ENCODE results near the gene GUCY1A1. TPM values are rescaled to one million over a fixed set of nuclear protein-coding genes. Genes with fewer than 3 reads are reported as not detected.

GUCY1A1 gene
- total and polyA plus RNA-seq, 2 donors from 2014 or later: 6.9 to 64.6 TPM

DNA sequence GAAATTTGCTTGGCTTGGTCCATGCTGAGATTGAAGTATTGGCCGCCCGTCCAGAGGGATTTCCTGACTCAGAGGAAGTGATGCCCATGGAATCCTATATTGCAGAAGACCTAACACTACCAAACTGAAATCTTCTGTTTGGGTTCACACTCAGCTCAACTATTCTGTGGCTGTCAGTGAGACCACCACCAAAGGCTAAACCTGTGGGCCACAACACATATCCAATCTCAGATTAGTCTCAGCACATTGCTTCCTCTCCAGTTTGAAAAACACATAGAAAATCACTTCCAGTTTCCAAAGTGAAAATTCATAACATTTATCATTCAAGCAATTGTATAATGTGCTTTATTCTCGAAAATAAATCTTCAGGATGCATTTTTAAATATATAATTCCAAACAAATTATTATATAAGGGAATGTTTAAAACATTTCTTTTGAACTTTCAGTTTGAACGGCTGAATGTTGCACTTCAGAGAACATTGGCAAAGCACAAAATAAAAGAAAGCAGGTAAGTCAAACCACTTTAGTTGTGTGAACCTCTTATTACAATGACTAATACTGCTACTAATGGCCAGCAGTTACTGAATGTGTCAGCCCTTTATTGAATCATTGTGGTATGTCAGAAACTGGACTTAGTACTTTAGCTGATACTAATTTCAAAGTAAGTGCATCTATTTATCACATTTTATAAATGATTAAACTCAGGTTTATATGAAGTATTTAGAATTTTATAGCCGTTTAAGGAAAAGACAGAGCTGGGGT is 37.0 kb downstream of the GUCY1A1 start:
- DNase-seq (no peak), FAIRE-seq (peak; percentile 46)
- no peak overlapping the region for H3K9ac ChIP-seq (ENCODE audit: low read length in 3 of 3)
- H3K36me3 ChIP-seq (ENCODE audit: control insufficient read depth in 2 of 3, insufficient read depth in 3 of 3, low read length in 3 of 3): peaks cover 0 to 4% (median 3%) of the 10 kb centered on the region in 3 donors
- no peak overlapping the region for H3K27ac ChIP-seq (ENCODE audit: low read depth in 2 of 2, low read length in 2 of 2)
- intact Hi-C loops (cut with DNase I): no loop called here
- H3K4me3 ChIP-seq (ENCODE audit: low read length in 3 of 3): no peak overlapping the region
- peaks cover 4 to 7% (median 5%) of the 10 kb centered on the region in 3 donors for H3K4me1 ChIP-seq (ENCODE audit: control insufficient read depth in 2 of 3, insufficient read depth in 2 of 3, low read depth in 1 of 3, low read length in 3 of 3)
- TF ChIP-seq, protein P1, sequence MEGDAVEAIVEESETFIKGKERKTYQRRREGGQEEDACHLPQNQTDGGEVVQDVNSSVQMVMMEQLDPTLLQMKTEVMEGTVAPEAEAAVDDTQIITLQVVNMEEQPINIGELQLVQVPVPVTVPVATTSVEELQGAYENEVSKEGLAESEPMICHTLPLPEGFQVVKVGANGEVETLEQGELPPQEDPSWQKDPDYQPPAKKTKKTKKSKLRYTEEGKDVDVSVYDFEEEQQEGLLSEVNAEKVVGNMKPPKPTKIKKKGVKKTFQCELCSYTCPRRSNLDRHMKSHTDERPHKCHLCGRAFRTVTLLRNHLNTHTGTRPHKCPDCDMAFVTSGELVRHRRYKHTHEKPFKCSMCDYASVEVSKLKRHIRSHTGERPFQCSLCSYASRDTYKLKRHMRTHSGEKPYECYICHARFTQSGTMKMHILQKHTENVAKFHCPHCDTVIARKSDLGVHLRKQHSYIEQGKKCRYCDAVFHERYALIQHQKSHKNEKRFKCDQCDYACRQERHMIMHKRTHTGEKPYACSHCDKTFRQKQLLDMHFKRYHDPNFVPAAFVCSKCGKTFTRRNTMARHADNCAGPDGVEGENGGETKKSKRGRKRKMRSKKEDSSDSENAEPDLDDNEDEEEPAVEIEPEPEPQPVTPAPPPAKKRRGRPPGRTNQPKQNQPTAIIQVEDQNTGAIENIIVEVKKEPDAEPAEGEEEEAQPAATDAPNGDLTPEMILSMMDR (IDR thresholded peaks at IDR 0.05; ENCODE audit: borderline replicate concordance, extremely low read depth, insufficient read depth): no peak
- H3K9me3 ChIP-seq (ENCODE audit: control insufficient read depth in 2 of 3, insufficient read depth in 1 of 3, low read length in 3 of 3): peaks cover 0 to under 1% (median 0%) of the 10 kb centered on the region in 3 donors
- H3K27me3 ChIP-seq (ENCODE audit: control insufficient read depth, insufficient read depth, low read length): no peaks in the 10 kb centered on the region

DNA sequence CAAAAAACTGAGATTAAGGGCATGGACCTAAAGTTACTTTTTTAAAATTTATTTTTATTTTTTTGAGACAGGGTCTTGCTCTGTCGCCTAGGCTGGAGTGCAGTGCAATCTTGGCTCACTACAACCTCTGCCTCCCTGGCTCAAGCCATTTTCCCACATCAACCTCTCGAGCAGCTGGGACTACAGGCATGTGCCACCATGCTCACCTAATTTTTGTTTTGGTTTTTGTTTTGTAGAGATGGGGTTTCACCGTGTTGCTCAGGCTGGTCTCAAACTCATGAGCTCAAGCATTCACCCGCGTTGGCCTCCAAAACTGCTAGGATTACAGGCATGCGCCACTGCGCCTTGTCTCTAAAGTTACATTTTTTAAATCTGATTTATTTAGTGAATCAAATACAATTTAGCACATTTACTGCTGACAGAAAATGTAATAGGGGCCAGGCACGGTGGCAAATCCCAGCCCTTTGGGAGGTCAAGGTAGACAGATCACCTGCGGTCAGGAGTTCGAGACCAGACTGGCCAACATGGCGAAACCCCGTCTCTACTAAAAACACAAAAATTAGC is 38.3 kb downstream of the GUCY1A1 start:
- Histone ChIP-seq H3K27me3 (ENCODE audit: control insufficient read depth, insufficient read depth, low read length) (no peaks in the 10 kb centered on the region), H3K4me3 (ENCODE audit: low read length in 3 of 3) (no peak overlapping the region), H3K36me3 (ENCODE audit: control insufficient read depth in 2 of 3, insufficient read depth in 3 of 3, low read length in 3 of 3) (peaks cover 0 to 4% (median 3%) of the 10 kb centered on the region in 3 donors), H3K4me1 (ENCODE audit: control insufficient read depth in 2 of 3, insufficient read depth in 2 of 3, low read depth in 1 of 3, low read length in 3 of 3) (peaks cover 4 to 7% (median 5%) of the 10 kb centered on the region in 3 donors), H3K9me3 (ENCODE audit: control insufficient read depth in 2 of 3, insufficient read depth in 1 of 3, low read length in 3 of 3) (no peaks in the 10 kb centered on the region), H3K9ac (ENCODE audit: low read length in 3 of 3) (no peak overlapping the region), H3K27ac (ENCODE audit: low read depth in 2 of 2, low read length in 2 of 2) (no peak overlapping the region)
- DNase-seq (no peak), FAIRE-seq (no peak)
- intact Hi-C loops (cut with DNase I): no loop called here
- TF ChIP-seq, protein P1 (IDR thresholded peaks at IDR 0.05; ENCODE audit: borderline replicate concordance, extremely low read depth, insufficient read depth): no peak

DNA sequence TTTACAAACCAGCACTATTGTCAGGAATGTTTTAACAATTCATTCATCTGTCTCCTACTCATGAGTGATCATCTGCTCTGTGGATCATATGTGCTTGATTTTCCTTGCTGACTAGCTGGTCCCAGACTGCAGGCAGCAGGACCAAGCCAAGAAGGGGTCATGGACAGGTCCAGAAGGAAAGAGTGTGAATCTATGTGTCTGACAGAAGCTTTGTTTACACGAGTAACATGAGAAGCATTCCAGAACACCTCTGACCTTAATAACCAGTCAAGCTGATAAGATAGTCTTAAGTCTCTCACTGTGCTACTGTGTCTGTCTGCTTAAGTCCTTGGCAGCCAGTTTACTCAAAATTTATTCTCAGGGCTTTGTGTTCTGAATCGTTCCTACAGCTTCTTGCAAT is 39.0 kb downstream of the GUCY1A1 start:
- intact Hi-C loops (cut with DNase I): no loop called here
- no peaks in the 10 kb centered on the region for H3K9me3 ChIP-seq (ENCODE audit: control insufficient read depth in 2 of 3, insufficient read depth in 1 of 3, low read length in 3 of 3)
- FAIRE-seq (no peak), DNase-seq (peak; percentile 33 to 92 (median 57))
- TF ChIP-seq, protein P1 (IDR thresholded peaks at IDR 0.05; ENCODE audit: borderline replicate concordance, extremely low read depth, insufficient read depth): no peak
- H3K4me1 ChIP-seq (ENCODE audit: control insufficient read depth in 2 of 3, insufficient read depth in 2 of 3, low read depth in 1 of 3, low read length in 3 of 3): peaks cover 4 to 7% (median 5%) of the 10 kb centered on the region in 3 donors
- peak overlapping the region in 1 of 2 donors; percentile 33 for H3K27ac ChIP-seq (ENCODE audit: low read depth in 2 of 2, low read length in 2 of 2)
- peak overlapping the region in 1 of 3 donors; percentile 10 for H3K9ac ChIP-seq (ENCODE audit: low read length in 3 of 3)
- H3K36me3 ChIP-seq (ENCODE audit: control insufficient read depth in 2 of 3, insufficient read depth in 3 of 3, low read length in 3 of 3): peaks cover 0 to 4% (median 3%) of the 10 kb centered on the region in 3 donors
- no peaks in the 10 kb centered on the region for H3K27me3 ChIP-seq (ENCODE audit: control insufficient read depth, insufficient read depth, low read length)
- H3K4me3 ChIP-seq (ENCODE audit: low read length in 3 of 3): no peak overlapping the region
